Subcutaneous abdominal adipose tissue (tissue), 5 donors: ENCODE measurements around the gene RB1.
A peak's percentile ranks its signal among the peaks of the same experiment; 100 is the strongest.

ENCODE experiments used
- H3K27ac ChIP-seq: one replicate; pipeline ENCODE4 v1.7.0; 2013; ENCODE audit warnings: low read depth, mild to moderate bottlenecking, inconsistent platforms, low read length, moderate library complexity
- H3K27me3 ChIP-seq, 5 donors: one replicate each; pipeline ENCODE4 v1.7.0; 2013; ENCODE audit warnings: low read length in 5 of 5, inconsistent platforms in 1 of 5; ENCODE audit not compliant: control insufficient read depth in 5 of 5, insufficient read depth in 4 of 5
- H3K36me3 ChIP-seq, 5 donors: one replicate each; pipeline ENCODE4 v1.7.0; 2013; ENCODE audit warnings: low read length in 5 of 5; ENCODE audit not compliant: control insufficient read depth in 5 of 5, insufficient read depth in 5 of 5
- H3K4me1 ChIP-seq, 5 donors: one replicate each; pipeline ENCODE4 v1.7.0; 2013; ENCODE audit warnings: low read length in 5 of 5, mild to moderate bottlenecking in 3 of 5, moderate library complexity in 1 of 5; ENCODE audit not compliant: control insufficient read depth in 5 of 5, insufficient read depth in 5 of 5
- H3K4me3 ChIP-seq, 5 donors: one replicate each; pipeline ENCODE4 v1.7.0; 2013; ENCODE audit warnings: low read length in 5 of 5, low read depth in 1 of 5
- H3K9ac ChIP-seq, 5 donors: one replicate each; pipeline ENCODE4 v1.7.0; 2013; ENCODE audit warnings: low read length in 5 of 5, mild to moderate bottlenecking in 4 of 5, moderate library complexity in 3 of 5
- H3K9me3 ChIP-seq, 5 donors: one replicate each; pipeline ENCODE4 v1.7.0; 2013; ENCODE audit warnings: low read length in 5 of 5; ENCODE audit not compliant: control insufficient read depth in 5 of 5
- donor health status: healthy.
- donor health status: healthy.
- donor health status: healthy.
- donor health status: healthy.
- donor health status: healthy.

The RB1 gene

DNA sequence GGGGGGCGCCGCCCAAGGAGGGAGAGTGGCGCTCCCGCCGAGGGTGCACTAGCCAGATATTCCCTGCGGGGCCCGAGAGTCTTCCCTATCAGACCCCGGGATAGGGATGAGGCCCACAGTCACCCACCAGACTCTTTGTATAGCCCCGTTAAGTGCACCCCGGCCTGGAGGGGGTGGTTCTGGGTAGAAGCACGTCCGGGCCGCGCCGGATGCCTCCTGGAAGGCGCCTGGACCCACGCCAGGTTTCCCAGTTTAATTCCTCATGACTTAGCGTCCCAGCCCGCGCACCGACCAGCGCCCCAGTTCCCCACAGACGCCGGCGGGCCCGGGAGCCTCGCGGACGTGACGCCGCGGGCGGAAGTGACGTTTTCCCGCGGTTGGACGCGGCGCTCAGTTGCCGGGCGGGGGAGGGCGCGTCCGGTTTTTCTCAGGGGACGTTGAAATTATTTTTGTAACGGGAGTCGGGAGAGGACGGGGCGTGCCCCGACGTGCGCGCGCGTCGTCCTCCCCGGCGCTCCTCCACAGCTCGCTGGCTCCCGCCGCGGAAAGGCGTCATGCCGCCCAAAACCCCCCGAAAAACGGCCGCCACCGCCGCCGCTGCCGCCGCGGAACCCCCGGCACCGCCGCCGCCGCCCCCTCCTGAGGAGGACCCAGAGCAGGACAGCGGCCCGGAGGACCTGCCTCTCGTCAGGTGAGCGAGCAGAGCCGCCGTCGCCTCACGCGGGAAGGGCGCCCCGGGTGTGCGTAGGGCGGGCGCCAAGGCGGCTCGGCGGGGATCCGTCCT is at the start of gene RB1:
TSS of gene RB1 (plus strand) at position 393 of the 784 bp plus-strand sequence. CDS start at position 555, 162 bp downstream.
- peak within 1 kb of the TSS; percentile 99 for H3K27ac ChIP-seq

DNA sequence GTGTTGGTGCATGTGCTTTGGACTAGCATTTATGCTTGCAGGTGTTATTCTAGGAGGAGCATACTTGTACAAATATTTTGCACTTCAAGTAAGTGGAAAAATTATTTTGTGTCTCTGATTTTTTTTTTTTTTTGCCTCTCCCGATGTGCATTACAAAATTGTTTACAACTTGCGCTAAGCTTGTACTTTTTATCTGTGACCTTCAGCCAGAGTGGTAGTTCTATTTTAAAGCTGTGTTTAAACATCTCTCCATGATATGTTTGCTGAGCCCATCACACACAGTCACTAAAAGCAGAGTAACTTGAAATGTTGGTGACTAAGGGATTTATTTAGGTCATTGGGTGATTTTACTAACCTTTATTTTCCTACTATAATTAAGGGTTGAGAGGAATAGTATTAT is 49.7 kb upstream of the RB1 start:
- Histone ChIP-seq H3K27me3 (no peaks in the 10 kb centered on the region), H3K4me1 (peaks cover 0 to 38% (median 24%) of the 10 kb centered on the region in 5 donors), H3K9ac (no peak overlapping the region), H3K9me3 (no peaks in the 10 kb centered on the region), H3K36me3 (peaks cover 39 to 51% (median 44%) of the 10 kb centered on the region in 5 donors), H3K4me3 (no peak overlapping the region), H3K27ac (peak overlapping the region; percentile 6)

More for the DNA sequence above, at the start of gene RB1:
- no peaks in the 10 kb centered on the region for H3K27me3 ChIP-seq
- H3K4me3 ChIP-seq = peak within 1 kb of the TSS; percentile 80 to 97 (median 88)
- no peaks in the 10 kb centered on the region for H3K9me3 ChIP-seq
- no peaks in the 10 kb centered on the region for H3K36me3 ChIP-seq
- H3K4me1 ChIP-seq = peaks cover 0 to 29% (median 23%) of the 10 kb centered on the region in 5 donors
- H3K9ac ChIP-seq = peak within 1 kb of the TSS; percentile 89 to 99 (median 96)

DNA sequence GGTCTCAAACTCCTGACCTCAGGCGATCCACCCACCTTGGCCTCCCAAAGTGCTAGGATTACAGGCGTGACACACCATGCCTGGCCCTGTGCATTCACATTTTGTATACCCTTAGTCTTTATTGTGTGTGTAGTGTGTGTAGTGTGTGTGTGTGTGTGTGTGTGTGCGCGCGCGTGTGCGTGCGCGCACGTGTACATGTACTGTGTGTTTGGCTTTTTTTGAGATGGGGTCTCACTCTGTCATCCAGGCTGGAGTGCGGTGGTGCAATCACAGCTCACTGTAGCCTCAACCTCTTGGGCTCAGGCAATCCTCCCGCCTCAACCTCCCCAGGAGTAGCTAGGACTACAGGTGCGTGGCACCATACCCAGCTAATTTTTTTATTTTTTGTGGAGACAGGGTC is 48.5 kb upstream of the RB1 start:
- Histone ChIP-seq H3K27me3 (no peaks in the 10 kb centered on the region), H3K4me1 (peaks cover 0 to 34% (median 24%) of the 10 kb centered on the region in 5 donors), H3K36me3 (peaks cover 50 to 63% (median 54%) of the 10 kb centered on the region in 5 donors), H3K9ac (no peak overlapping the region), H3K4me3 (no peak overlapping the region), H3K27ac (peak overlapping the region; percentile 21), H3K9me3 (no peaks in the 10 kb centered on the region)

DNA sequence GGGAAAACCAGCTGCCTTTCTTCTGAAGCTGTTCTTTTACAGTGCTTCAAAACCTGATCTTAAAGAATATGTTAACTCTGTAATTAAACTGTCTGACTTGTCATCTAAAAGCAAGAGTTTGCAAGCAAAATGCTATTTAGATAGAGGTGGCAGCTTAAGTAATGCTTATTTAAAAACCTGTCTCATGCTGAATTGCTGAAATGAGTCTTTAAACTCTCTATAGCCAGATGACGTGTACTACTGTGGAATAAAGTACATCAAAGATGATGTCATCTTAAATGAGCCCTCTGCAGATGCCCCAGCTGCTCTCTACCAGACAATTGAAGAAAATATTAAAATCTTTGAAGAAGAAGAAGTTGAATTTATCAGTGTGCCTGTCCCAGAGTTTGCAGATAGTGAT is 47.6 kb upstream of the RB1 start:
- Histone ChIP-seq H3K36me3 (peaks cover 55 to 70% (median 62%) of the 10 kb centered on the region in 5 donors), H3K27ac (no peak overlapping the region), H3K9me3 (no peaks in the 10 kb centered on the region), H3K4me1 (peaks cover 0 to 31% (median 22%) of the 10 kb centered on the region in 5 donors), H3K9ac (no peak overlapping the region), H3K4me3 (no peak overlapping the region), H3K27me3 (no peaks in the 10 kb centered on the region)

DNA sequence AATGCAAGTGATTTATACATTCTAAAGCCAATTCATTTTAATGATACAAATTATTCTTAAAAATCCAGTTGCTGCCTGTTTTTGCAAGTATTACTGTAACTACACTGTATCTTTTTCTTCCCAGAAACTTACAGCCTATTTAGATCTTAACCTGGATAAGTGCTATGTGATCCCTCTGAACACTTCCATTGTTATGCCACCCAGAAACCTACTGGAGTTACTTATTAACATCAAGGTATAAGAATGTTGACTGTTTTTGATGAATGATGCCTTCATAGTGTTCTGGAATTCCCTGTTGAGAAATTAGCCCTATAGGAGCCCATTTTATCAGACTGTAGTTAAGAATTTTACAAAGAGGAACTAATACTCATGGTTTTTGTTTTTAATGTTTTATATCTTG is 45.5 kb upstream of the RB1 start:
- no peak overlapping the region for H3K9ac ChIP-seq
- H3K27me3 ChIP-seq = no peaks in the 10 kb centered on the region
- H3K4me3 ChIP-seq = no peak overlapping the region
- H3K4me1 ChIP-seq = peaks cover 0 to 12% (median 5%) of the 10 kb centered on the region in 5 donors
- H3K9me3 ChIP-seq = no peaks in the 10 kb centered on the region
- no peak overlapping the region for H3K27ac ChIP-seq
- H3K36me3 ChIP-seq = peaks cover 71 to 86% (median 81%) of the 10 kb centered on the region in 5 donors

DNA sequence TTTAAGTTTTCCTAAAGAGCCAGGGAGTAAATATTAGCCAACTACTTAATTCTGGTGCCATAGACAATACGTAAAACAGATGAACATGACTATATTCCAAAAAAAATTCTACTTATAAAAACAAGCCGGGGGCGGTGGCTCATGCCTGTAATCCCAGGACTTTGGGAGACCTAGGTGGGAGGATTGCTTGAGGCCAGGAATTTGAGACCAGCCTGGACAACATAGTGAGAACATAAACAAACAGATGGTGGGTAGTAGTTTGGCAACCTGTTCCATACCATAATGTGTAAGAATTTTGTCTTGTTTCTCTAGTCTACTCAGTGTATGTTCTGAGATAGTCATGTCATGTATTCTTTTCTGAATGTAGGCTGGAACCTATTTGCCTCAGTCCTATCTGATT is 45.1 kb upstream of the RB1 start:
- H3K4me3 ChIP-seq = no peak overlapping the region
- H3K36me3 ChIP-seq = peaks cover 75 to 90% (median 84%) of the 10 kb centered on the region in 5 donors
- H3K9me3 ChIP-seq = no peaks in the 10 kb centered on the region
- H3K27ac ChIP-seq = no peak overlapping the region
- H3K27me3 ChIP-seq = no peaks in the 10 kb centered on the region
- H3K4me1 ChIP-seq = peaks cover 0 to 12% (median 5%) of the 10 kb centered on the region in 5 donors
- no peak overlapping the region for H3K9ac ChIP-seq

DNA sequence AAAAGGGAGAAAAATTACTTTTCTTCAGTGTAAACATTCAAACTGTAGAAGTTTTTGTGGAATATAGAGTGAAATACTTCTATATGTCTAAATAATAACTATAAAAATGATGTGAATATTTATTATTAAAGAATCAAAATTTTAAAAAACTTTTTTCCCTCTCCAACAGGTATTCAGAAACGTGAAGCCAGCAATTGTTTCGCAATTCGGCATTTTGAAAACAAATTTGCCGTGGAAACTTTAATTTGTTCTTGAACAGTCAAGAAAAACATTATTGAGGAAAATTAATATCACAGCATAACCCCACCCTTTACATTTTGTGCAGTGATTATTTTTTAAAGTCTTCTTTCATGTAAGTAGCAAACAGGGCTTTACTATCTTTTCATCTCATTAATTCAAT is 42.6 kb upstream of the RB1 start:
- Histone ChIP-seq H3K9ac (no peak overlapping the region), H3K4me3 (no peak overlapping the region), H3K36me3 (peaks cover 69 to 86% (median 84%) of the 10 kb centered on the region in 5 donors), H3K9me3 (no peaks in the 10 kb centered on the region), H3K4me1 (peaks cover 0 to 9% (median 4%) of the 10 kb centered on the region in 5 donors), H3K27ac (no peak overlapping the region), H3K27me3 (no peaks in the 10 kb centered on the region)

DNA sequence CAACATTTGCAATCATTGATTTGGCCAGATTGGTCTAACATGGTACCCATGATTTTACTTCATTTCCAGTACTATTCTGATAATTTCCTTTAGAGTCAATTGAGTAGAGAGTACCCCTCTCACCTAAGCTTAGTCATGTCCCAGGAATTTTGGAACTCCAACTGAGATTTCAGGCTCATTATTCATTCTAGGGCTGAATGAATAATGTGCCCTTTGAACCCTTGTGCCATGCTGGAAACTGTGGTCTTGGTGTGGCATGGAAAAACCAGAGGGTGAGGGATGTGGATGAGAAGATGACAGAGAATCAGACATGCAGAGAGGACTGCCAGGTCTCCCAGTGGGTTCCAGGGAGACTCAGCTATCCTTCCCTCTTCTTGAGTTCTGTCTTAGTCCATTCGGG is 40.4 kb upstream of the RB1 start:
- H3K27ac ChIP-seq = no peak overlapping the region
- peaks cover 57 to 65% (median 63%) of the 10 kb centered on the region in 5 donors for H3K36me3 ChIP-seq
- H3K27me3 ChIP-seq = no peaks in the 10 kb centered on the region
- peaks cover 0 to 9% (median 4%) of the 10 kb centered on the region in 5 donors for H3K4me1 ChIP-seq
- H3K9ac ChIP-seq = no peak overlapping the region
- no peaks in the 10 kb centered on the region for H3K9me3 ChIP-seq
- H3K4me3 ChIP-seq = no peak overlapping the region

DNA sequence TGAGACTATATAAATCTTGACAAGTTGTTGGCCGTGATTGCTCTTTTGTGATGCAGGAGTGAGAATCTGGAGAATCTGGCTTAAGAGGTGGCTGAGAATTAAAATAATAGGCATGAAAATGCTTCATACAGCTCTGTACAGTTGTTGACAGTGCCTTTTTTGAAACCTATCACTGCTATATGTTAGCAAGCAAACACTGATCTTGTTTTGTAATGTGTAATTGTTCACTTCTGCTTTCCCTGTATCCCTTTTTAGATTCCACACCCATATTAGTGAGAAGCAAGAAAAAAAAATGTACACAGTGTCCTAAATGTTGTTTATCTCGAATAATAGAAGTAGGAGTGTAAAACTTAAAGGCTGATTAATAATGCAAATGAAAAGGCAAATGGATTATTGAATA is 39.5 kb upstream of the RB1 start:
- Histone ChIP-seq H3K27ac (no peak overlapping the region), H3K4me1 (peaks cover 0 to 9% (median 4%) of the 10 kb centered on the region in 5 donors), H3K36me3 (peaks cover 52 to 61% (median 58%) of the 10 kb centered on the region in 5 donors), H3K4me3 (no peak overlapping the region), H3K9ac (no peak overlapping the region), H3K9me3 (no peaks in the 10 kb centered on the region), H3K27me3 (no peaks in the 10 kb centered on the region)

DNA sequence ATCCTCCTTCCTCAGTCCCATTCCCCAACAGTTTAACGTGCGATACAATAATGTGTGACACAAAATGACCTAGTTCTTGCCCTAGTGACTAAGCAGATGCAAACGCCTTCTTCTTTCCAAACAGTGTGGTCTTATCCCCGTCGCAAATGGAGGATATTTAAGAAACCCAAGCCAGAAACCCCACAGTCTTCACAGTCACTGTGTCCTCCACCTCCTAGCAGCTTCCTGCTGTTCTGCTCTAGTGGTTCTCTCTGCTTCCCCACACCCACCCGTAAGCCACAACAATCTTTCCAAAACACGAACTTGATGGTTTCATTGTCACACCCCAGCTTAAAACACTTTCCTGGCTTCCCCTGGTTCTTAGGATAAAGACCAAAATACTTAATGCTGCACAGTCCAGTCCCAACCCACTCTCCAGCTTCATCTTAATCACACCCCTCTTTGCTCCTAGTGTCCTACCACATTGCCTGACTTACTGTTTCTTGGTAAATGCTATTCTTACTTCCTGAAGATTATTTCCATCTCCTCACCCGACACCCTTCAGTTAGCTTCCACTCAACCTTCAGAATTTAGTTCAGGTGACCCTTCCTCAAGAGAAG is 38.2 kb upstream of the RB1 start:
- H3K4me1 ChIP-seq = peaks cover 0 to 9% (median 4%) of the 10 kb centered on the region in 5 donors
- no peak overlapping the region for H3K9ac ChIP-seq
- peaks cover 52 to 59% (median 58%) of the 10 kb centered on the region in 5 donors for H3K36me3 ChIP-seq
- no peak overlapping the region for H3K4me3 ChIP-seq
- no peaks in the 10 kb centered on the region for H3K27me3 ChIP-seq
- H3K9me3 ChIP-seq = no peaks in the 10 kb centered on the region
- H3K27ac ChIP-seq = no peak overlapping the region
